Body of pancreas (tissue), 4 donors: ENCODE data around the gene PARP3. TPM values are rescaled to one million over a fixed set of nuclear protein-coding genes. Genes with fewer than 3 reads are reported as not detected.

ENCODE experiments used
- ATAC-seq: fragments of 150-250 bp; one replicate; pipeline ENCODE4 v1.9.1; 2016
- DNase-seq, 4 donors: peaks; one replicate each; pipeline ENCODE4 v3.0.0-alpha.2; 2019
- H3K27ac ChIP-seq, 4 donors: fragments of 200-600 bp; sonication (generic); 1 replicate in 3 of 4; 2 replicates in 1 of 4; pipeline versions ENCODE4 v1.5.1 to v1.6.1; 2016 to 2019; ENCODE audit warnings: mild to moderate bottlenecking in 1 of 4, mixed read lengths in 1 of 4, moderate library complexity in 1 of 4
- H3K27me3 ChIP-seq, 2 donors: fragments of 200-600 bp; sonication (generic); one replicate each; pipeline ENCODE4 v1.6.0; 2016; ENCODE audit warnings: mild to moderate bottlenecking in 1 of 2
- H3K36me3 ChIP-seq, 2 donors: fragments of 200-600 bp; sonication (generic); replicated peaks in 1 of 2; 2 replicates each; pipeline ENCODE4 v1.5.1; 2016; ENCODE audit warnings: low read depth in 2 of 2; ENCODE audit not compliant: insufficient read depth in 1 of 2
- H3K4me1 ChIP-seq: fragments of 200-600 bp; sonication (generic); one replicate; pipeline ENCODE4 v1.6.0; 2016
- H3K4me3 ChIP-seq, 2 donors: fragments of 200-600 bp; sonication (generic); 1 replicate in 1 of 2; 2 replicates in 1 of 2; pipeline ENCODE4 v1.5.1; 2016 to 2019
- H3K9me3 ChIP-seq, 3 donors: fragments of 200-600 bp; sonication (generic); 1 replicate in 2 of 3; 2 replicates in 1 of 3; pipeline ENCODE4 v1.5.1; 2016
- CTCF ChIP-seq, 7 experiments: fragments of 450-650 bp in 4 of 7; fragments of 200-600 bp in 3 of 7; sonication (generic) in 3 of 7; IDR thresholded peaks; one replicate each; pipeline ENCODE4 v1.5.1; 2016 to 2019; ENCODE audit warnings: antibody characterized with exemption in 7 of 7
- POLR2A ChIP-seq, 3 donors: fragments of 450-650 bp; IDR thresholded peaks; one replicate each; pipeline ENCODE4 v1.6.1; 2016; ENCODE audit warnings: antibody characterized with exemption in 3 of 3, mild to moderate bottlenecking in 2 of 3
- WGBS, 2 donors: methylation state at CpG; one replicate each; pipeline ENCODE4 v1.1.5; 2017; 5-methylcytosine and 5-hydroxymethylcytosine counted together
- intact Hi-C: fragments of 100-400 bp; cut with DNase I; formaldehyde crosslinking; loops from one replicate; pipeline ENCODE4 v1.15.1; 2023
- total RNA-seq, 2 donors: library from RNA; depleted of rRNA; stranded (reverse); fragments of >200 nt; gene quantifications; one replicate each; pipeline ENCODE4 v1.1.0, GENCODE V29; 2016

The PARP3 gene
- total RNA-seq, 2 donors from 2014 or later: 4.2 to 18.8 TPM

- Histone ChIP-seq H3K27ac (no peak overlapping the region), H3K27me3 (no peaks in the 10 kb centered on the region), H3K36me3 (no peaks in the 10 kb centered on the region), H3K4me1 (no peaks in the 10 kb centered on the region), H3K9me3 (no peaks in the 10 kb centered on the region), H3K4me3 (no peak overlapping the region)
- WGBS, 2 donors: 82 to 83% methylated on average over 5 of the region's 5 CpGs
- ATAC-seq (no peak), DNase-seq (peak in 1 of 4 donors; percentile 7)
- intact Hi-C loops: loop anchor here (10.0 kb wide), 1 partner anchor 46 kb away; the partner anchor contains the start of gene RPL29
- no peak for TF ChIP-seq POLR2A (IDR thresholded peaks at IDR 0.05)
- TF ChIP-seq CTCF (IDR thresholded peaks at IDR 0.05): no peak
Observed at GRCh38 chr3:51949121-51949520, 7.0 kb downstream of the PARP3 start.

GRCh38 chr3:51950899-51951298 lies 8.7 kb downstream of the PARP3 start:
- no peaks in the 10 kb centered on the region for H3K36me3 ChIP-seq
- H3K27me3 ChIP-seq: no peaks in the 10 kb centered on the region
- no peak overlapping the region for H3K4me3 ChIP-seq
- WGBS, 2 donors: 85 to 95% methylated on average over 2 of the region's 2 CpGs
- H3K9me3 ChIP-seq: no peaks in the 10 kb centered on the region
- H3K27ac ChIP-seq: no peak overlapping the region
- TF ChIP-seq POLR2A (IDR thresholded peaks at IDR 0.05) (no peak), CTCF (IDR thresholded peaks at IDR 0.05) (no peak)
- peaks cover 9% of the 10 kb centered on the region for H3K4me1 ChIP-seq
- no peak for ATAC-seq
- DNase-seq: no peak
- intact Hi-C loops: no loop called here

- Histone ChIP-seq H3K4me1 (peaks cover 20% of the 10 kb centered on the region), H3K27ac (no peak overlapping the region), H3K9me3 (no peaks in the 10 kb centered on the region), H3K4me3 (no peak overlapping the region), H3K36me3 (no peaks in the 10 kb centered on the region), H3K27me3 (no peaks in the 10 kb centered on the region)
- ATAC-seq (no peak), DNase-seq (no peak)
- intact Hi-C loops: no loop called here
- 67 to 77% methylated on average over 3 of the region's 3 CpGs for WGBS, 2 donors
- TF ChIP-seq CTCF (IDR thresholded peaks at IDR 0.05) (no peak), POLR2A (IDR thresholded peaks at IDR 0.05) (no peak)
Observed at GRCh38 chr3:51953445-51953844, 11.3 kb downstream of the PARP3 start.

- Histone ChIP-seq H3K4me3 (no peak overlapping the region), H3K9me3 (no peaks in the 10 kb centered on the region), H3K27me3 (no peaks in the 10 kb centered on the region), H3K4me1 (peaks cover 20% of the 10 kb centered on the region), H3K27ac (no peak overlapping the region), H3K36me3 (no peaks in the 10 kb centered on the region)
- DNase-seq (no peak), ATAC-seq (no peak)
- TF ChIP-seq POLR2A (IDR thresholded peaks at IDR 0.05): no peak
- no peak for TF ChIP-seq CTCF (IDR thresholded peaks at IDR 0.05)
- intact Hi-C loops: no loop called here
- 71 to 76% methylated on average over 6 of the region's 6 CpGs for WGBS, 2 donors
Observed at GRCh38 chr3:51954105-51954504, 11.9 kb downstream of the PARP3 start.

- Histone ChIP-seq H3K4me1 (peaks cover 20% of the 10 kb centered on the region), H3K27ac (no peak overlapping the region), H3K4me3 (no peak overlapping the region), H3K9me3 (no peaks in the 10 kb centered on the region), H3K27me3 (no peaks in the 10 kb centered on the region), H3K36me3 (no peaks in the 10 kb centered on the region)
- WGBS, 2 donors: 50 to 65% methylated on average over 1 of the region's 1 CpG
- intact Hi-C loops: no loop called here
- TF ChIP-seq POLR2A (IDR thresholded peaks at IDR 0.05) (no peak), CTCF (IDR thresholded peaks at IDR 0.05) (no peak)
- DNase-seq: no peak
- ATAC-seq: no peak
Observed at GRCh38 chr3:51954713-51955112, 12.6 kb downstream of the PARP3 start.
